ENCODE results near the gene UBE2S. TPM values are rescaled to one million over a fixed set of nuclear protein-coding genes. Genes with fewer than 3 reads are reported as not detected.

The UBE2S gene
- polyA plus RNA-seq, 3 donors, result 38.8 to 53.3 (median 46.7) TPM

Other genes starting within 250 kb of the UBE2S start
- 1 to 10 TPM; 5.4 to 7.9 (median 6.9) TPM for gene DNAAF3, start 241.2 kb downstream of the UBE2S start, polyA plus RNA-seq (ENCODE audit: insufficient read length in 3 of 3)
- gene SYT5, start 227.5 kb downstream of the UBE2S start, polyA plus RNA-seq (ENCODE audit: insufficient read length in 3 of 3), result under 1 TPM; 0.18 to 0.60 (median 0.41) TPM
- gene PTPRH, start 198.3 kb downstream of the UBE2S start, polyA plus RNA-seq (ENCODE audit: insufficient read length in 3 of 3), result under 1 TPM; 0.04 to 0.07 (median 0.07) TPM
- gene TMEM86B, start 179.0 kb downstream of the UBE2S start, polyA plus RNA-seq (ENCODE audit: insufficient read length in 3 of 3), result 1 to 10 TPM; 1.7 to 2.4 (median 2.2) TPM
- 10 to 100 TPM; 37.4 to 49.3 (median 39.1) TPM for gene PPP6R1, start 148.8 kb downstream of the UBE2S start, polyA plus RNA-seq (ENCODE audit: insufficient read length in 3 of 3)
- 10 to 100 TPM; 23.1 to 29.3 (median 25.7) TPM for gene HSPBP1, start 127.7 kb downstream of the UBE2S start, polyA plus RNA-seq (ENCODE audit: insufficient read length in 3 of 3)
- 10 to 100 TPM; 11.5 to 13.1 (median 11.8) TPM for gene BRSK1, start 123.8 kb downstream of the UBE2S start, polyA plus RNA-seq (ENCODE audit: insufficient read length in 3 of 3)
- 1 to 10 TPM in 2 of 3 donors, under 1 TPM in 1; 0.83 to 1.6 (median 1.1) TPM for gene TMEM150B, start 82.4 kb downstream of the UBE2S start, polyA plus RNA-seq (ENCODE audit: insufficient read length in 3 of 3)
- 10 to 100 TPM; 12.1 to 13.9 (median 13.4) TPM for gene KMT5C, start 67.9 kb downstream of the UBE2S start, polyA plus RNA-seq (ENCODE audit: insufficient read length in 3 of 3)
- gene COX6B2, start 53.1 kb downstream of the UBE2S start, polyA plus RNA-seq (ENCODE audit: insufficient read length in 3 of 3), result under 1 TPM; 0.31 to 0.97 (median 0.54) TPM
- under 1 TPM in 1 of 3 donors, not detected in 2; 0.06 TPM for gene GARIN5B, start 44.5 kb downstream of the UBE2S start, polyA plus RNA-seq (ENCODE audit: insufficient read length in 3 of 3)
- 1 to 10 TPM in 1 of 3 donors, under 1 TPM in 2; 0.69 to 1.0 (median 0.90) TPM for gene IL11, start 37.3 kb downstream of the UBE2S start, polyA plus RNA-seq (ENCODE audit: insufficient read length in 3 of 3)
- under 1 TPM in 2 of 3 donors, not detected in 1; 0.23 to 0.36 TPM for gene TMEM190, start 31.0 kb downstream of the UBE2S start, polyA plus RNA-seq (ENCODE audit: insufficient read length in 3 of 3)
- under 1 TPM; 0.15 to 0.42 (median 0.32) TPM for gene TMEM238, start 23.5 kb downstream of the UBE2S start, polyA plus RNA-seq (ENCODE audit: insufficient read length in 3 of 3)
- 100 to 1,000 TPM; 731 to 916 (median 764) TPM for gene RPL28, start 21.9 kb downstream of the UBE2S start, polyA plus RNA-seq (ENCODE audit: insufficient read length in 3 of 3)
- under 1 TPM; 0.11 to 0.19 (median 0.13) TPM for gene SHISA7, start 35.5 kb upstream of the UBE2S start, polyA plus RNA-seq (ENCODE audit: insufficient read length in 3 of 3)
- gene ISOC2, start 53.9 kb upstream of the UBE2S start, polyA plus RNA-seq (ENCODE audit: insufficient read length in 3 of 3), result 10 to 100 TPM; 28.7 to 38.3 (median 31.9) TPM
- not detected for gene C19orf85, start 57.0 kb upstream of the UBE2S start, polyA plus RNA-seq (ENCODE audit: insufficient read length in 3 of 3)
- gene ZNF628, start 68.8 kb upstream of the UBE2S start, polyA plus RNA-seq (ENCODE audit: insufficient read length in 3 of 3), result 1 to 10 TPM; 2.0 to 3.0 (median 3.0) TPM
- 10 to 100 TPM; 44.7 to 51.7 (median 45.9) TPM for gene NAT14, start 77.4 kb upstream of the UBE2S start, polyA plus RNA-seq (ENCODE audit: insufficient read length in 3 of 3)
- 1 to 10 TPM; 1.1 to 1.6 (median 1.2) TPM for gene SSC5D, start 80.6 kb upstream of the UBE2S start, polyA plus RNA-seq (ENCODE audit: insufficient read length in 3 of 3)
- gene SBK2, start 129.3 kb upstream of the UBE2S start, polyA plus RNA-seq (ENCODE audit: insufficient read length in 3 of 3), result under 1 TPM; 0.37 to 0.51 (median 0.50) TPM
- gene SBK3, start 137.8 kb upstream of the UBE2S start, polyA plus RNA-seq (ENCODE audit: insufficient read length in 3 of 3), result under 1 TPM in 2 of 3 donors, not detected in 1; 0.15 to 0.21 TPM
- gene ZNF579, start 173.1 kb upstream of the UBE2S start, polyA plus RNA-seq (ENCODE audit: insufficient read length in 3 of 3), result 10 to 100 TPM; 11.8 to 13.2 (median 13.1) TPM
- 10 to 100 TPM; 16.6 to 18.9 (median 17.7) TPM for gene FIZ1, start 191.7 kb upstream of the UBE2S start, polyA plus RNA-seq (ENCODE audit: insufficient read length in 3 of 3)
- gene ZNF524, start 192.5 kb upstream of the UBE2S start, polyA plus RNA-seq (ENCODE audit: insufficient read length in 3 of 3), result 1 to 10 TPM; 6.0 to 8.1 (median 6.6) TPM
- 1 to 10 TPM; 5.1 to 7.0 (median 6.1) TPM for gene ZNF865, start 197.9 kb upstream of the UBE2S start, polyA plus RNA-seq (ENCODE audit: insufficient read length in 3 of 3)
- gene ZNF784, start 216.8 kb upstream of the UBE2S start, polyA plus RNA-seq (ENCODE audit: insufficient read length in 3 of 3), result 10 to 100 TPM in 2 of 3 donors, 1 to 10 TPM in 1; 9.1 to 10.8 (median 10.0) TPM
- gene ZNF580, start 233.2 kb upstream of the UBE2S start, polyA plus RNA-seq (ENCODE audit: insufficient read length in 3 of 3), result 10 to 100 TPM; 33.3 to 39.6 (median 38.2) TPM
- gene ZNF581, start 235.9 kb upstream of the UBE2S start, polyA plus RNA-seq (ENCODE audit: insufficient read length in 3 of 3), result 10 to 100 TPM; 22.1 to 24.5 (median 24.2) TPM
- gene CCDC106, start 240.4 kb upstream of the UBE2S start, polyA plus RNA-seq (ENCODE audit: insufficient read length in 3 of 3), result 10 to 100 TPM; 19.1 to 20.8 (median 20.8) TPM
- 100 to 1,000 TPM; 156 to 170 (median 157) TPM for gene U2AF2, start 247.2 kb upstream of the UBE2S start, polyA plus RNA-seq (ENCODE audit: insufficient read length in 3 of 3)